GM19239 (cell line): ENCODE measurements around the gene BTRC.

Source experiments
- DNase-seq: peaks from one replicate; pipeline ENCODE4 v3.0.0; 2011; ENCODE audit warnings: low spot score; ENCODE audit not compliant: insufficient read length
- FAIRE-seq: peaks from 2 replicates; lab custom pipeline; 2011; peaks lifted over from hg19 to GRCh38; lab: Jason Lieb, UNC

The BTRC gene

DNA sequence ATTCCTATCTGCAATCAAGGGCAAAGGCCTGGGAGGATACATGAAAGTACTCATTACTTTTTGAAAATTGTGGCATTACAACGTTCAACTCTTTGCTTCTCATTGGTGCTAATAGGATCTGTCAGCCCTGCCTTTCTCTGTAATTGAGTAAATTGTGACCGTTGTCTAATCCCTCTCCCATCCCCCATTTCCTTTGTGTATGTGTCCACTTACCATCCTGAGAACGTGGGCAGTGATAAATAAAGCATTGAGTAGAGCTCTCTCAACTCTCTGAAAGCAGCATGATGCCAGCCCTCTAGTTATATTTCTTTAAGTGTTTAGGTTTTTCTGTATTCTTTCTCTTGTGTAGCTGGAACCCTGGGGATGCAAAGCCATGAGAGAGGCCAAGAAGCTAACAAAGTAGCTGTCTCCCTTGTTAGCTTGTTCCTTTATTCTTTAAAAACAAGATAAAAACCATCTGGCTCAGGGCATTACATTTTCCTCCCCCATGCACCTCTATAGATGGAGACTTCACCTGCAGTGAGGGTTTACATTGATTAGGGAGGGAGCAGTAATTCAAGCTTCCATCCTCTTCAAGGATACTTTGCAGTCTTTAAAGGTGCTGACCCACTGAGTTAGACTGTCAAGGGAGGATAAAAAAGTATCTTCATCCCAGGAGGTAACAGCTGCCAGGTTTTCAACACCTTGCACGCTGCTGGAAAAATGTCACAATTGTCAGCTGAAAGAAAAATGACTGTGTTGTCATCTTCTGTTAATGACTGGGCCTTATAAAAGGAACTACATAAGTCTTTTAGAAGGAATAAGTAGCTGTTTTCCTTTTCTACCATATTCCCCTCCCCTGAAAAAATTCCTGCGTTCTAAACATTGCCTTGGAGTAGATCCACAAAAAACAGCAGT, 112.3 kb downstream of the BTRC start:
- FAIRE-seq (peak; percentile 14), DNase-seq (no peak)

DNA sequence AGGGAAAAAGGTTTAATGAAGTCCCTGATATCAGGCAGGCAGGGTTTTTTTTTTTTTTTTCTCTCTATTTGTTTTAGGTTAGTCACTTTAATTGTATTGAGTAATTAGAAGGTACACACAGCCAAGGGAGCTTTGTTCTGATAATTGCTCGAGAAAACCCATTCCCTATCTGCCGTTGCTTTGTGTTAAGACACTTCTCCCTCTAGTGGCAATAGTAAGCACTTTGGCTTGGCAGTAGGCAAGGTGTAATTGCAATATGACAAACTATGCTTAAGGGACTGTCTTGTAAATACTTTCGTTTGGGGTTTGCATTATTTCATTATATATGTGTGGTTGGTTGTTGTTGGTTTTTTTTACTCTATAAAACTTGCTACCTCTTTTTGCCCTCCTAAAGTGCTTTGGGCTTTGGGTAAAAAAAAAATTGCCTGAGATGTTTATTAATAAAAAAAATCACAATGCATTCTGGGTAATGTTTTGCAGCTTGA, 113.4 kb downstream of the BTRC start:
- DNase-seq (peak; percentile 58), FAIRE-seq (peak; percentile 91)

GRCh38 chr10:101468159-101468558, 114.2 kb downstream of the BTRC start:
- FAIRE-seq, result no peak

GRCh38 chr10:101476383-101476782, 122.4 kb downstream of the BTRC start:
- no peak for DNase-seq
- FAIRE-seq, result no peak

More at GRCh38 chr10:101468159-101468558, 114.2 kb downstream of the BTRC start:
- no peak for DNase-seq

GRCh38 chr10:101478956-101479355, 125.0 kb downstream of the BTRC start:
- DNase-seq, result no peak
- FAIRE-seq, result peak; percentile 68

DNA sequence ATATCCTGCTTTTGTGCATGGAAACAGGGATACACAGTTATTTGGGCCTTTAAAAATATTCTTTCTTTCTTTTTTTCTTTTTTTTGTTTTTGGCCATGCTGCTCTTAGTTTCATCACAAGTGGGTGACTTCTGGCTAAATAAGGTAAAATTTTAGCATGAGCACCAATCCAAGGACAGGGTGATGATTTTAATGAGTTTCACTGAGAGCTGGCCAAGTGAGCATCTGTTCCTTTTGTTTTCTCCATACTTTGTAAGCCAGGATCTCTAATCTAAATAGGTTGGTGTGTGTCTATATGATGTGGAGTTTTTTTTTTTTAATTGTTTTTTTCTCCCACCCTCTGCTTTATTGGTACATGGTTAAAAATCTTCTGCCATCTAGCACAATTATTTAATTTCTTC, 127.3 kb downstream of the BTRC start:
- DNase-seq (no peak), FAIRE-seq (no peak)

GRCh38 chr10:101482568-101482967, 128.6 kb downstream of the BTRC start:
- FAIRE-seq (no peak), DNase-seq (no peak)

DNA sequence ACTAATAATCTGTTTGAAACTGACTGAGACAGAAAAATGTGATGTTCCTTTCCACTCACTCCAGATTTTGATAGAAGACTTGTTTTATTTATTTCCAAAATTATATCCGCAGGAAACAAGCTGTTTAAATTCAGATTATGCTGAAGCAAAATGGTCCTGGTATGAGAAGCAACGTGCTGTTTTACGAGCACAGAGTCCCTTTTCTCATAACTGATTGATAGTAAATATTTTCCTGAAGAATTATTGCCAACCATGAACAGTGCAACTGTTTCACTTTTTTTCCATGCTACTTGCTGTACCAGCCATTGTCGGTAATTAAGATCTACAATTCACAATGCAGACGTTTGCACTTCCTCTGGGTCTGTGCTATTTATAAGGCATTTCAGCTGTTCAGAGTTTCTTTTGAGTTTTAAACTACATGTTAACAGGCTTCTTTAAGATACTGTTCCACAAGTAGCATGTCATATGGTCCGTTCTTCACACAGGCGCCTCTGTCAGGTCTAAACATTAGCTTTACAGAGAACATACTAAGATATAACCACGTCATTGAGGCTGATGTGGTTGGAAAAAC, 130.3 kb downstream of the BTRC start:
- DNase-seq (no peak), FAIRE-seq (no peak)

- FAIRE-seq (no peak), DNase-seq (no peak)
Observed at GRCh38 chr10:101485207-101485606, 131.2 kb downstream of the BTRC start.

DNA sequence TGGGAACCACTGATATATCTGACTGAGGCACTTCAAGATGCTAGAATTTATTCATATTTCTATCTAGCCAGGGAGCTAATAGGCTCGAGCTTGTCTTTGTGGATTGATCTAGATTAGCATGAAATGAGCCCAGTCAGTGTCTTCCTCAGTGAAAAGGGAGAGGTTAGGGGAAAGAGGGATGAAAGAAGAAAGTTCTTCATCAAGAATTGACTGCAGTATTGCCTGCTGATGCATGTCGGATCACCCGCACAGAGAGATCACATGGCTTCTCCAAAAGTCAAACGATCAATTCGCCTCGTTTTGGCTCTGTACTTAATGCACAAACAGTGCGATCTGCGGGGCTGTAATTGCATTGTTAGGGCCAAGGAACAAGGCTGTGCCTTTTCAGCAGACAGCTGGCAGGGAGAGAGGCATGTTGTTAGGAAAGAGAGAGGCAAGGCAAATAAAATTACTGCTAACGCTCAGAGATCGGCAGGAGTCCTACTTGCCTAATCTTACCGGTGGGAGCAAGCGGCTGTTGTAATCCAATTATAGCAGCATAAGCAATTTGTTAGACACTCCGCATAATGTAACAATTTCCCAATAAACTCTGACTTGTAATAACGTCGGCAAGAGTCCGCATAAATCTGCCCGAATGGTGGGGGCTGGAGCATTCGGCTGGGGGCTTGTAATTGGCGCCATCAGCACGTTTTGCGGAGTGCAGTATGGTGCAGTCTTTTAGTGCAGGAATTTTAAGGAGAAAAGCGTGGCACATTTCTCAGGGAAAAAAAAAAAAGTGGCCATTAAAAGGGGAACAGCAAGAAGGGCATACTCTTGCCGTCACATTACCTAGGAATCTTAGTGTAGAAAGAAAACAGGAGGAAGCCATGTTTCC, 132.0 kb downstream of the BTRC start:
- DNase-seq (no peak), FAIRE-seq (no peak)

DNA sequence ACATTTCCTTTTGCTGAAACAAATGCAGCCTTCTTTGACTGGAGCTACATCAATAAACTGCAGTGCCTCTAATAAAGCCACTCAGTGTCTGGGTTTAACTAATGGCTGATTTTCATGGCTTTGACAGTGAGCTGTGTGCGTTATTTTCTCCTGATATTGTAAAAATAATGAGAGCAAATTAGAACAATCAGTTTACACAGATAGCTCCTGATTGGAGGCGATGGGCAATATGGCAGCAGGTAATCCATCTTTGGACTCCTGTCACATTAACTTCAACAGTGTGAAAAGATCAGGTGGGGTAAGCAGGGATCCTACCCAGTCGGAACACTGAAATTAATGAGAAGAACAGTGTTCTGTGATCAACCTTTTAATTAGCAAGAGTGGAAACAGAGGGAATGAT, 133.4 kb downstream of the BTRC start:
- no peak for DNase-seq
- no peak for FAIRE-seq

GRCh38 chr10:101489355-101489754, 135.4 kb downstream of the BTRC start:
- DNase-seq (no peak), FAIRE-seq (peak; percentile 52)

GRCh38 chr10:101490026-101490425, 136.1 kb downstream of the BTRC start:
- DNase-seq (no peak), FAIRE-seq (no peak)

DNA sequence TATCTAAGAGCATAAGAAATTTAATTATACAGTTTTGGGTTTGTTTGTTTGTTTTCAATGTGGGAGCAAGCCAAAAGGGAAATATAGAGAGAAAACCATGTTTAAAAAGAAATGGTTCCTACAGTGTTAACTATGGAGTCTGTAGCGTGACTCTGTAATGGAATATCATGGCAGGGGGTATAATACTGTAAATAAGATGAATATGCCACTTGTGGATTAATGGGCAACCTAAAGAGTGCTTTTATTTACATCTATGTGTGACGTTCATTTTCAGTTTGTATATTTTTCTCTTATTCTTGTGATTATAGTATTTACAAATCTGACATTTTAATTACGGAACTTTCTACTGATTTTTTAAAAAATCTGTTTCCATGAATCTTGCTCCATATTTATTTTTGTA, 138.2 kb downstream of the BTRC start:
- FAIRE-seq, result no peak
- DNase-seq, result no peak

- no peak for FAIRE-seq
- no peak for DNase-seq
Observed at GRCh38 chr10:101492814-101493213, 138.8 kb downstream of the BTRC start.

DNA sequence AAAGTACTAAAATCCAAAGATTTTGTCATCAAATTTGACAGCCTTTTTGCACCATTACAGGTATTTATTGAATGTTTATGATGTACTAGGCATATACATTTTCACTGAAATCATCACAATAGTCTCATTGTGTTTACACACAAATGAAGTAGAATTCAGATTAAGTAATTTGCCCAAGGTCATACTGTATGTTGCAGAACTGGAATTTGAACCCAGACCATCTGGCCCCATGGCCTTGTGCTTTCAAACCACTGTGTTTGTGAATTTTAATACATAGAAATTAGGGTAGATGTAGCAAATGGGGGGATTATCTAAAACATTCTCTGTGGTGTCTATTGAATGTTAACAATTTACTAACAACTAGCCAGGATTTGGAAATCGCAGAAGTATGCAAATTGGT, 139.3 kb downstream of the BTRC start:
- DNase-seq, result no peak
- no peak for FAIRE-seq

GRCh38 chr10:101493782-101494281, 139.9 kb downstream of the BTRC start:
- DNase-seq (no peak), FAIRE-seq (no peak)

- DNase-seq (no peak), FAIRE-seq (peak; percentile 23)
Observed at GRCh38 chr10:101494650-101495049, 140.7 kb downstream of the BTRC start.

- FAIRE-seq, result peak; percentile 68
- no peak for DNase-seq
Observed at GRCh38 chr10:101495324-101495925, 141.5 kb downstream of the BTRC start.

DNA sequence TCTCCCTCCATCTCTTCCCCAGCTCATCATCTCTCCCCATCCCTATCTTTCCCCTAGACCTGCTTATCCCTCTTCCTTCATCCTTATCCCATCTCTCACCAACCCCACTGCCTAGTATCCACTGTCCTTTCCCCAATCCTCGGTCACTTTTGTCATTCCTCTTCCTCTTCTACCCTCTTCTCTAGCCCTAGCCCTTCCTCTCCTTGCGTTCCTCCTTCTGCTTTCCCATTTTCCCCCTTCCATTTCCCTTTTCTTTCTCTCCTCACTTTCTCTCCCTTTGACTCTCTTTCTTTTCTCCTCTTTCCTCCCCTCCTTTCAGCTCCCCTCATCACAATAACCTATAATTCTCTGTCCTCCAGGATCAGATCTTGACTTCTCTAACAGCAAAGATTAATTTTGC, 150.5 kb downstream of the BTRC start:
- DNase-seq, result no peak
- no peak for FAIRE-seq
